SKM-1 (cell line): ENCODE data around the gene CTDSPL.

Experiments used
- DNase-seq: peaks from one replicate; lab custom pipeline; 2025; ENCODE audit not compliant: unreplicated experiment; lab: John Stamatoyannopoulos, UW

The CTDSPL gene

GRCh38 chr3:37912052-37912733 lies 50.5 kb downstream of the CTDSPL start:
- no peak for DNase-seq

- DNase-seq, result no peak
Observed at GRCh38 chr3:37913522-37913921, 51.8 kb downstream of the CTDSPL start.

DNA sequence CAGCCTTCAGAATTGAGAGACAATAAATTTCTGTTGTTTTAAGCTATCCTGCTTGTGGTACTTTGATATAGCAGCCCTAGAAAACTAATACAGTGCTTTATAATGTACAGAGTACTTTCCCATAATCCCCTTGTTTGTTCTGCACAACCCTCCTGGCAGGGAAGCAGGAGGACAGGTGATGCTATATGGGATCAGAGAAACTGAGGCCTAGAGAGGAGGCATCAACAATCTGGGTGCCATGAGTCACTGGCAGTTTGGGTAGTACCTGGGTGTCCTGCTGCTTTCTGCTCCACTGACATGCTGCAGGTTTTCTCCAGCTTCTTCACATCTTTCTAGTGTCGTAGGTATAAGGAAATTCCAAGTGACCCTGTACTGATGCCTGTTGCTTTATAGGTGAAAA lies 55.0 kb downstream of the CTDSPL start:
- DNase-seq, result no peak

GRCh38 chr3:37918627-37919026 lies 56.9 kb downstream of the CTDSPL start:
- DNase-seq, result no peak

DNA sequence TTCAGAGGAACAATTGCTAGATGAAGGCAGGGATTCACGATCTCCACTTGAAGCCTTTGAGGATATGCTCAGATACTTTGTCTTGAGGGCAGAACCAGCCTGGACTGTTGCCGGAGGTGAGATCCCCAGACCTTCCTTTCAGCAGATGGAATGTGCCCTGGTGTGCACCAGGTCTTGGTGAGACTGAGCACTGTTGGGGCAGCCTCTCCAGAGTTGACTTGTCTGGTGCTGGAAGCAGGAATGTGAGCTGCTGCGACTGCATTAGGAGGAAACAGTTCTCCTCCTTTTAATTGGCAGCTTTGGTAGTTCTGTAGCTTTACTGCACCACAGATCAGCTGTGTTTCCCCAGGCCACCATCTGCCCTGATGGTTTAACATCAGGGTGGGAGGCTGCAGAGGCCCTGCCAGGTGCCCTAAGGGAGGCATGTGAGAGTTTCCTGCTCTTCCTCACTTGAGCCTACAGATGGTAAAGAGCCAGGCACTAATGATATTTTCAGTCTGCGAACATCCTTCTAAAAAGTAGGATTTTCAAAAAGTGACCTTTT lies 58.5 kb downstream of the CTDSPL start:
- no peak for DNase-seq

DNA sequence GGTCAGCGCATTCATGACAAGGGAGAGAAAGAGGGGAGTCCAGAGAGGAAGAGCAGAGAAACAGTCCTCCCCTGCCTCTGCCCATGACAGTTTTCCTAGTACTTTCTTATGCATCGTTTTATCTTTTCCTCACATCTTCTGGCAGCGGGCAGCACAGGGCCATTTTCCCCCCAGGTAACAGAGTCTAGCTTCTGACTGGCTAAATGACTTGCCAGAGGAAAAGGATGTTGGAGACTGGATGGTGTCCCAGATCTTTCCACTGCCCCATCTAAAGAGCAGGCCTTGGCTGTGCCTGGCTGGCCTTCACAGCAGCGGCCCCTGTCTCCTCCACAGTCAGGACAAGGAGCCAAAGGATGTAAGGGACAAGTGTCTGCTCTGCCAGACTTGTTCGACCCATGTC lies 59.3 kb downstream of the CTDSPL start:
- DNase-seq, result no peak

DNA sequence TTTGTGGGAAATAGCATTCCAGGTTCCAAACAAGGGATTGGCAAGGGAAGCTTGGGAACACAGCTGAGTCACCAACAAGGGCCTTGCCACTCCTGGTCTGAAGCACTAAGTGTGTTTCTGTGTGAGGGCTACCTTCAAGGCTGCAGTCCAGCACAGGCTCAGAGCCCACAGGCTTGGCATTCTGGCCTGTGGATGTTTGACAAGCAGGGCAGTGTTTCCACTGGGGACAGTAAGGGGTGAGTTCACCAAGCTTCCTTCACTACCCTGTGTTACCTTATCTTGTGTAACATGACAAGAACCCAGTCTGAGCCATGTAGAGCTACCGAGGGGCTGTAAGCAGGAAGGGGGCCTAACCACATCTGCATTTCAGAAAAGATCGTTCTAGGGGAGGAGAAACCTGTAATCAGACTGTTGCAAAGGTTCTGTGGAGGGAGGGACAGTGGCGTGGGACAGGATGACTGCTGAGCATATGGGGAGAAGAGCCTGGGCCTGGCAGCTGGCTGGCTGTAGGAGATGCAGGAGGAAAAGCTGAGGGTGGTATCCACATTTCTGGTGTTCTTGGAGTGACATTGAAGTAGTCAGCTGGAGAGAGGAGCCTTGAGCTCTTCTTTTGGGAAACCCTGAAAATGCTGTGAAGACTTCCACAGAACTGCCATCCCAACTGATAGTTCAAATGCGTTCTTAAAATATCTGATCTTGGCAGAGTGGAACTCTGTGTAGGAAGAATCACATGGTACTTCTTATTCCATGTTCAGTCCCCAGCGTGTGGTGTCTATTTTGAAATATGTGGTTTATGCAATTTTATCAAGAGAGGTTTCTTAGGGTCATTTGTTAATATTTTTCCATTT lies 61.3 kb downstream of the CTDSPL start:
- DNase-seq, result peak; percentile 32

- DNase-seq, result no peak
Observed at GRCh38 chr3:37923569-37924040, 61.9 kb downstream of the CTDSPL start.

DNA sequence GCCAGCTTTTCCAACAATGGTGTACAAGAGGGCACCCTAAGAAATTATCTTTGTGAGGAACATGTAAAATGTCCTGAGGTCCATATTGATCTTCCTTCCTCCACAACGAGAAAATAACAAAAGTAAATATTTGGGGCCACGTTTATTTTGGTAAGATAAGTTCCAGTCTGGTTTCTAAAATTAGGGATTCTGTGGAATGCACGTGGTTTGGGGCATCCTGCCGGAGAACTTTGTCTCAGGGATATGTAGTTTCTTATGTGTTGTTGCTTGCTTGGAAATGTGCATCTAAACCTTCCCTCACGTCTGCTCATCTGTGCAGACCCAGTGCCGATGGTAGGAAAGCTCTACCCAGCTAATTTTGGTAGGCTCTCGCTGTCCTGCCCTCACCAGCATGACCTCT lies 62.8 kb downstream of the CTDSPL start:
- DNase-seq, result no peak

DNA sequence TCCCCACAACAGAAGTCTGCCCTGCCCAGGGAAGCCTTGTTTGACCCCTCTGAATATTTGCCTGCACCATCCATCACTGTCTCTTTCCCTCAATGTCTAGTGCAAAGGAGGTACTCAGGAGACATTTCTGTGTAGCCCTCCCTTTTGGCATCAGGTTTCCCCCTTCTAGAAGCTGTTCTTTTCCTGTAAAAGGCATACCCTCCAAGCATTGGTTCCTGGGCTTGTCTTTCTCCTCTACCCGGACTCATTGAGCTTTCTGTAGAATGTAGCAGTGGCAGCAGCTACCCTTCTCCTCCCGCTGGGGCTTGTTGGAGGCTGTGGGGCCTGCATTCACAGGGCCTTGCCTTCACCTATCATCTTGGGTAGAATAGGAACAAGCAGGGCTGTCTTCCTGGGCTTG lies 63.5 kb downstream of the CTDSPL start:
- no peak for DNase-seq

- DNase-seq, result no peak
Observed at GRCh38 chr3:37926611-37927010, 64.9 kb downstream of the CTDSPL start.

DNA sequence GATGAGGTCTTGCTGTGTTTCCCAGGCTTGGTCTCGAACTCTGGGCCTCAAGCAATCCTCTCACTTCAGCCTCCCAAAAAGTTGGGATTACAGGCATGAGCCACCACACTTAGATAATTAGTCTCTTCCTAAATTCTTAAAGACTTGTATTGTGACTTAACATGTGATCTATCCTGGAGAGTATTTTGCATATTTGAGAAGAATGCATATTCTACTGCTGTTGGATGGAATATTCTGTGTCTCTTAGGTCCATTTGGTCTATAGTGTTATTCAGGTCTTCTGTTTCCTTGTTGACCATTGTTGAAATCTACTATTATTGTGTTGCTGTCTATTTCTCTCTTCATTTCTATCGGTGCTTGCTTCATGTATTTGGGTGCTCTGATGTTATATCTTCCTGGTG lies 68.8 kb downstream of the CTDSPL start:
- DNase-seq, result no peak

DNA sequence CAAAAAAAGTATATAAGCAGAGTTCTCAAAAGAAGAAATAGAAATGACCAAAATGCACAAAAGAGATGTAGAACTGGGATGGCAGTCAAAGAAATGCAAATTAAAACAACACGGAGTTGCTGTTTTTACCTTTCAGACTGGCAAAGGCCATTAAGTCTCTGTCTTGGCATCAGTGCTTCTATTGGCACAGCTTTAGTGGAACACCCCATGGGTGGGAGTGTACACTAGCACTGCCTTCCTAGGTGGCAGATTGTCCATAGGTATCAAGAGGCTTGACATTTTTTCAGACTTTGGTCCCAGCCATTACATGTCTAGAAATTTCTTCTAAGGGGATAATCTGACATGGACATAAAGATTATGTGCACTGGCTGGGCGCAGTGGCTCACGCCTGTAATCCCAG lies 70.8 kb downstream of the CTDSPL start:
- no peak for DNase-seq

DNA sequence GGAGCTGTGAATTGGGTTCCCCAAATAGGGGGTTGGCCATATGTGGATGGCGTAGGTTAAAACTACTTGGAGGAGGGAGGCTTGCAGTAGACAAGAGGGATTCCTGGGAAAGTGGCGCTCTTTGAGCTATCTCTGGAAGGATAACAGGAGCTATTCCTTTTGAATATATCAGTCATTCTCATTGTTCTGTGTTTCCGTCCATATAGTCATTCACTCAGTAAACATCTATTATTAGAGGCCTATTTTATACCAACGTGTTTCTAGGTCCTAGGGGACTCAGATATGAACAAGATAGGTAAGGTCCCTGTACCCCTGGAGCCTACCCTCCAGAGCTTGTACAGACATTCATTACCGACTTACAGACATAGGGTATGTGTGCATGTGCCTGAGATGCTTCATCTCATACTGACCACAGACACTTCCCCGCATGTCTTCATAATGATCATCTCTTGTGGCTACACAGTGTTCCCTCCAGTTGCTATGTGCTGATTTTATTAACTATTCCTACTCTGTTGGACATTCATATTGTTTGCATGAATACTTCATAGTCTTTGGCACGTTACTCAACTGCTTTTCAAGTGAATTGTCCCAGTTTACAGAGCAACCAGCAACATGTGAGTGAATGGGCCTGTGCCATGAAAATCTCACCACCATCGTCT lies 73.1 kb downstream of the CTDSPL start:
- no peak for DNase-seq

DNA sequence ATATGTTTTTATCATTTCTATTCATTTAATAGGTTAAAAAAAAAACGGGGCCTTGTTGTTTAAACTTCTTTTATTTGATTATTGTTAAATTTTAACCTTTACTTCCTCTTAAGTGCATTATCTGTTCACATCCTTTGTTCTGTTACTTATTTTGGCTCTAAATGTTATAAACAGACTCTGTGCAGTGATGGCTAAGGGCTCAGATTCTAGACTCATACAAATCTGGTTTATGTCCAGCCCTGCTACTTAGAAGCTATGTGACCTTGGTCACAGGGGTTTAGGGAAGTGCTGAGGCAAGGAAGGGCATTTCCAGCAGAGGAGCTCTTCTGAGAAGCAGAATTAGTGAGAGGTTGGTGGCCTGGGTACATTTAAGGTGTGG lies 73.6 kb downstream of the CTDSPL start:
- no peak for DNase-seq

DNA sequence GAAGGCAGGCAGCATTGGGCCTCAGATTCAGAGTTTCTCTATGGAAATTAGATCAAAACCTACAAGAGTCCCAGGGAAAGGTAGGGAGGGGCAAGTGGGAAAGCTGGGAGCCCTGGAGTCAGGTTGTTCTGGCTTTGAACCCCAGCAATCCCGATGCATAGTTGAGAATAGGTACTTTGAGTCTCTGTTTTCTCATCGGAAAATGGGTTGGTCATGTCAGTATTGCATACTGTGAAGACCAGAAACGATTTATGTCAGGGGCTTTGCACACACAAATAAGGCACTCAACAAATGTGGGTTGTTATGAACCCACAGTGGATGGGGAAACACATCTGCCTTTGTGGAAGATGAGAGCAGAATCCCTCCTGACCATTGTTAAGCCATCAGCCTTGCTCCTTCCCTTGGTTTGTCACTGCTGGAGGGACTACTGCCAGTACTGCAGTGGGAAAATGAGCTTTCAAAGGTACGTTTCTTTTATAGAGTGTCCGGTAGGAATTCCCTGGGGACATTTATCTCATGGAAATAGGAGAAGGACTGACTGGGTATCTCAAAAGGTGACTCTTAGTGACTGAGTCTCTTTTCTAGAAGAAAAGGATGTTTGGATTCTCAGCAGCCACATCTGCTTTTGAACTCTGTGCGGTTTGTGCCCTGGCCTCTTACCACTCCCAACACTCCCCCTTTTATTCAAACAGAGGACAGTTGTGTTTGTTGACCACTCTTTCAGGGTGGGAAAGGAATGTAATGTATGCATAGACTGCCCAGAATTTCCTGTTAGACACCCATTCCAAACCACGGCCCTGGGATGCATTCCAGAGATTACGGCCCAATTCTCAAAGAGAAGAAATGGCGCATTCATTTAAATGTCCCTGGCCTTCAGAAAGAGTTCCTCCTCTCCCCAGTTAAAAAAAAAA lies 74.3 kb downstream of the CTDSPL start:
- no peak for DNase-seq

- no peak for DNase-seq
Observed at GRCh38 chr3:37937156-37937555, 75.5 kb downstream of the CTDSPL start.

- DNase-seq, result no peak
Observed at GRCh38 chr3:37938011-37938410, 76.3 kb downstream of the CTDSPL start.

DNA sequence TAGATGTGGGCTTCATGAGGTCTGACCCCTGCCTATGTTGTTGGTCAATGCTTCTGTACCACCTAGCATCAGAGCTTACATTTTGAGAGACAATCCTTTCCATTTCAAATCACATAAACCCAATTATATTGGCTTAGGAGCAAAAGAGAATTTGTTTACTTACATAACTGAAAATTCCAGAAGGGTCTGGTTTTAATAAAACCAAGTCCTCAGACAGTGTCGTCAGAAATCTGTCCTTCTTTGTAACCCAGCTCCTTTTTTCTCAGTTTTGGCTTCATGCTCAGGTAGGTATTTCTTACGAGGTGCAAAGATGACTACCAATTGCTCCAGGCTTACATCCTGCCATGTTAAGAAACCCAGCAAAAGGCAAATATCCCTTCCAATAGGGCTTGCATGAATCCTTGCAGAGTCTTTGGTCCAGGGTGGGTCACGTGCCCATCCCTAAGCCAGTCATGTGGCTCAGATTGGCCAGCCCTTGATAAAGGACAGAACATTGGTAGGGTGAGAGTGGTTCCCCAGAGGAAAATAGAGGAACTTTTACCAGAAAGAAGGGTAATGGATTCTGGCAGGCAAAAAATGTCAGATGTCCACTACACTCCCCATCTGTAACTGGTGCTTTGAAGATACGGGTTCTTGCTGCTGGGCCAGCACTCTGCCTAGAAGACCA lies 78.7 kb downstream of the CTDSPL start:
- no peak for DNase-seq
